NCI-H1436 (cell line): Measurements from ENCODE around the gene RPL22.
A peak's percentile ranks its signal among the peaks of the same experiment; 100 is the strongest.

Experiments
- DNase-seq: peaks from one replicate; lab custom pipeline; 2025; lab: John Stamatoyannopoulos, UW

The RPL22 gene

GRCh38 chr1:6152181-6152580 lies 47.2 kb downstream of the RPL22 start:
- no peak for DNase-seq

- no peak for DNase-seq
These were observed 48.0 kb downstream of the RPL22 start for GRCh38 chr1:6151291-6151822.

GRCh38 chr1:6150006-6150938 lies 49.1 kb downstream of the RPL22 start:
- no peak for DNase-seq

GRCh38 chr1:6149597-6149996 lies 49.8 kb downstream of the RPL22 start:
- DNase-seq = no peak

- peak; percentile 67 for DNase-seq
These were observed 50.7 kb downstream of the RPL22 start for GRCh38 chr1:6148497-6149241.

GRCh38 chr1:6145864-6146410 lies 53.5 kb downstream of the RPL22 start:
- DNase-seq = no peak

- no peak for DNase-seq
These were observed 54.0 kb downstream of the RPL22 start for GRCh38 chr1:6145396-6145750.

GRCh38 chr1:6144647-6145395 lies 54.6 kb downstream of the RPL22 start:
- DNase-seq = no peak

GRCh38 chr1:6144175-6144574 lies 55.2 kb downstream of the RPL22 start:
- no peak for DNase-seq

- DNase-seq = no peak
These were observed 56.0 kb downstream of the RPL22 start for GRCh38 chr1:6143395-6143794.

GRCh38 chr1:6142734-6143133 lies 56.7 kb downstream of the RPL22 start:
- DNase-seq = no peak

- DNase-seq = no peak
These were observed 57.3 kb downstream of the RPL22 start for GRCh38 chr1:6142036-6142621.

GRCh38 chr1:6141592-6141991 lies 57.8 kb downstream of the RPL22 start:
- DNase-seq = no peak

- no peak for DNase-seq
These were observed 59.0 kb downstream of the RPL22 start for GRCh38 chr1:6140413-6140812.

- no peak for DNase-seq
These were observed 61.6 kb downstream of the RPL22 start for GRCh38 chr1:6137758-6138157.

GRCh38 chr1:6136516-6137220 lies 62.7 kb downstream of the RPL22 start:
- DNase-seq = no peak
